Neuronal stem cell (in vitro differentiated cells): ENCODE results near the gene FAS.
A peak's percentile ranks its signal among the peaks of the same experiment; 100 is the strongest.

Source experiments
- DNase-seq: peaks from one replicate; pipeline ENCODE4 v3.0.0-alpha.2; 2013; ENCODE audit warnings: low spot score
- H2AFZ ChIP-seq: one replicate; pipeline ENCODE4 v1.6.1; 2013; ENCODE audit warnings: mild to moderate bottlenecking, low read length, inconsistent platforms
- H2AK5ac ChIP-seq: 2 replicates; pipeline ENCODE4 v1.6.1; 2013; ENCODE audit warnings: low read depth, mild to moderate bottlenecking, inconsistent platforms, low read length, moderate library complexity, mixed read lengths
- H2BK120ac ChIP-seq: 2 replicates; pipeline ENCODE4 v1.6.1; 2013; ENCODE audit warnings: low read depth, mild to moderate bottlenecking, inconsistent platforms, low read length, moderate library complexity, mixed read lengths
- H2BK12ac ChIP-seq: one replicate; pipeline ENCODE4 v1.6.1; 2013; ENCODE audit warnings: low read length, inconsistent platforms
- H2BK15ac ChIP-seq: 2 replicates; pipeline ENCODE4 v1.6.1; 2013; ENCODE audit warnings: mild to moderate bottlenecking, low read length, inconsistent platforms, mixed read lengths
- H2BK5ac ChIP-seq: one replicate; pipeline ENCODE4 v1.6.1; 2013; ENCODE audit warnings: inconsistent platforms, mild to moderate bottlenecking, low read length, moderate library complexity
- H3K14ac ChIP-seq: one replicate; pipeline ENCODE4 v1.6.1; 2013; ENCODE audit warnings: low read length, inconsistent platforms
- H3K18ac ChIP-seq: 2 replicates; pipeline ENCODE4 v1.6.1; 2013; ENCODE audit warnings: low read length, inconsistent platforms
- H3K23ac ChIP-seq: 2 replicates; pipeline ENCODE4 v1.6.1; 2013; ENCODE audit warnings: low read depth, mild to moderate bottlenecking, mixed read lengths, low read length, inconsistent platforms; ENCODE audit not compliant: poor library complexity
- H3K27ac ChIP-seq: replicated peaks from 3 replicates; pipeline ENCODE4 v1.5.1; 2013; ENCODE audit warnings: low read length, inconsistent platforms
- H3K27me3 ChIP-seq, 3 experiments: 2 replicates each; pipeline ENCODE4 v1.6.1; 2013; ENCODE audit warnings: low read length in 3 of 3, mild to moderate bottlenecking in 2 of 3, inconsistent platforms in 1 of 3, low read depth in 1 of 3, mixed read lengths in 1 of 3, moderate library complexity in 1 of 3; ENCODE audit not compliant: control insufficient read depth in 3 of 3, insufficient read depth in 3 of 3
- H3K36me3 ChIP-seq, 2 donors: replicated peaks in 1 of 2; 2 replicates each; pipeline ENCODE4 v1.6.1; 2013; ENCODE audit warnings: low read length in 2 of 2; ENCODE audit not compliant: control insufficient read depth in 2 of 2, insufficient read depth in 2 of 2
- H3K4ac ChIP-seq: 2 replicates; pipeline ENCODE4 v1.6.1; 2013; ENCODE audit warnings: inconsistent platforms, mild to moderate bottlenecking, low read length, moderate library complexity
- H3K4me1 ChIP-seq, 2 donors: 1 replicate in 1 of 2; 2 replicates in 1 of 2; pipeline ENCODE4 v1.6.1; 2013; ENCODE audit warnings: low read length in 2 of 2, low read depth in 1 of 2; ENCODE audit not compliant: control insufficient read depth in 2 of 2, insufficient read depth in 1 of 2
- H3K4me2 ChIP-seq: one replicate; pipeline ENCODE4 v1.6.1; 2013; ENCODE audit warnings: mild to moderate bottlenecking, low read length, inconsistent platforms; ENCODE audit not compliant: insufficient read depth, poor library complexity, severe bottlenecking
- H3K4me3 ChIP-seq, 2 donors: 2 replicates each; pipeline ENCODE4 v1.5.1; 2013; ENCODE audit warnings: low read length in 2 of 2, mild to moderate bottlenecking in 2 of 2, inconsistent platforms in 1 of 2, moderate library complexity in 1 of 2
- H3K79me1 ChIP-seq: one replicate; pipeline ENCODE4 v1.6.1; 2013; ENCODE audit warnings: low read depth, mild to moderate bottlenecking, inconsistent platforms, low read length, moderate library complexity
- H3K9ac ChIP-seq: one replicate; pipeline ENCODE4 v1.6.1; 2013; ENCODE audit warnings: mild to moderate bottlenecking, low read depth, low read length, inconsistent platforms; ENCODE audit not compliant: poor library complexity
- H3K9me3 ChIP-seq, 2 donors: replicated peaks in 1 of 2; 2 replicates each; pipeline versions ENCODE3 to v1.6.1; 2013; ENCODE audit warnings: low read length in 2 of 2, mild to moderate bottlenecking in 2 of 2, inconsistent platforms in 1 of 2, low read depth in 1 of 2, mixed read lengths in 1 of 2, moderate library complexity in 1 of 2; ENCODE audit not compliant: control insufficient read depth in 2 of 2, insufficient read depth in 1 of 2
- H4K8ac ChIP-seq: one replicate; pipeline ENCODE4 v1.6.1; 2013; ENCODE audit warnings: low read depth, mild to moderate bottlenecking, inconsistent platforms, low read length, moderate library complexity
- H4K91ac ChIP-seq: one replicate; pipeline ENCODE4 v1.6.1; 2013; ENCODE audit warnings: low read length, low read depth, mild to moderate bottlenecking, inconsistent platforms; ENCODE audit not compliant: poor library complexity
- WGBS, 2 donors: extraction: QIAGEN DNeasy Blood & Tissue Kit; methylation state at CpG; one replicate each; pipeline ENCODE4 v1.1.7; 2013; ENCODE audit warnings: missing lambda C conversion rate in 2 of 2, mixed read lengths in 1 of 2; ENCODE audit not compliant: insufficient read length in 2 of 2, insufficient replicate concordance in 1 of 2; ENCODE audit errors: extremely low coverage in 2 of 2; 5-methylcytosine and 5-hydroxymethylcytosine counted together

The FAS gene

DNA sequence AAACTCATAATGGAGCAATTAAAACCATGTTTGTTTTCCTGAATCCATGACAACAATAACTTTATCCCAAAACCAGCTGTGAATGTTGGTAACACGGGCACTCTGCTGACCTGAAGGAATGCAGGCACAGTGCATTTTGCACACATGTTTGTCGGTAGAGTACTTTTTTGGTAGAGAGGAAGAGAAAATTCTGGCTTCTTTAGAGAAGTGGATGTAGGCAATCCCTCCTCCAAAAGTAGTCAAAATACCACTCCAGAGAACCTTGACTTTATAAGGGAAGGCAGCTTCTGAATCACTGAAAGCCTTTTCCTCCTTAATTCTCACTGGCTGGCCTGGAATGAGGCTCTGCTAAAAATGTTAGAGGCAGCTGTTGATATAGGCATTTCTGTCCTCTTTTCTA, 22.2 kb upstream of the FAS start:
- H3K79me1 ChIP-seq: no peaks in the 10 kb centered on the region
- H3K36me3 ChIP-seq: no peaks in the 10 kb centered on the region
- no peaks in the 10 kb centered on the region for H3K9me3 ChIP-seq
- H2BK5ac ChIP-seq: no peak overlapping the region
- no peak overlapping the region for H3K4me2 ChIP-seq
- DNase-seq: no peak
- no peak overlapping the region for H3K4ac ChIP-seq
- H3K4me3 ChIP-seq: no peak overlapping the region
- no peaks in the 10 kb centered on the region for H3K27me3 ChIP-seq
- no peak overlapping the region for H3K18ac ChIP-seq
- WGBS, 2 donors: no CpG with 5 or more reads among the region's 2 CpGs
- no peak overlapping the region for H3K9ac ChIP-seq
- H2BK15ac ChIP-seq: no peak overlapping the region
- H3K27ac ChIP-seq: no peak overlapping the region
- H4K8ac ChIP-seq: no peak overlapping the region
- H2AFZ ChIP-seq: no peak overlapping the region
- no peak overlapping the region for H4K91ac ChIP-seq
- H3K23ac ChIP-seq: no peak overlapping the region
- no peak overlapping the region for H2BK120ac ChIP-seq
- no peak overlapping the region for H3K14ac ChIP-seq
- no peak overlapping the region for H2AK5ac ChIP-seq
- no peak overlapping the region for H2BK12ac ChIP-seq
- no peaks in the 10 kb centered on the region for H3K4me1 ChIP-seq

DNA sequence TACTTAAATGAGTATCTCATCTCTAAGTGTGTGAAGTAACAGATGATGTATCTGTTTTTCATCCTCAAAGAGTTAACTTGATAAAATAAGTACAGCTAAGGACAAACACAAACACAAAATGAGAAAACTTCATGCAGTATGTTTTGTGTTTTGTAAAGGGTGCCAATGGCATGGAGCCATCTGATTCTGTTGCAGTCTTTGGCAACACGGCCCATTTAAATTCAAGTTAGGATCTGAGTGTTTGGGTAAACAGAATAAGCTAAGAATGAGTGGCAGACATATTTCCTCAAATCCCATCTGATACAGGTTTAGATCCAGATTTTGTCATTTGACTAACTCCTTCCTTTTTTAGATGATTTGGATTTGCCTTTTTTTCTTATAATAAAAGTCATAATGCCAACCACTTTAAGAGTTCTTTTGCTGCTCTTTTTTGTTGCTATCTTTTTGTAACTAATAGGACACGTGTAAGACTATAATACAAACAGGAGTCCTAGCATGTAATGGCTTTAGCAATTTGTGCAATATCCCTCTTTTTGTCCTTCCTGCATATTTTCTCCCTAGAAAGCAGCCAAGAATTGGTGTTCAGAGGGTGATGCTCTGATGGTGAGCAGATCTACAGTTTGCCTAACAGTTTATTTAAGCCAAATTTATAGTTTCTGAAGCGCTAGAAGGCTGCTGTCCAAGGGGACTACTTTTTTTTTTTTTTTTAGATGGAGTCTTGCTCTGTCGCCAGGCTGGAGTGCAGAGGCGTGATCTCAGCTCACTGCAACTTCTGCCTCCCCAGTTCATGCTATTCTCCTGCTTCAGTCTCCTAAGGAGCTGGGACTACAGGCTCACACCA, 19.2 kb upstream of the FAS start:
- Histone ChIP-seq H2AFZ (no peak overlapping the region), H3K14ac (no peak overlapping the region), H2BK15ac (no peak overlapping the region), H2BK12ac (no peak overlapping the region), H3K9ac (no peak overlapping the region), H2BK5ac (no peak overlapping the region), H3K9me3 (no peaks in the 10 kb centered on the region), H3K36me3 (no peaks in the 10 kb centered on the region), H4K91ac (no peak overlapping the region), H3K79me1 (no peaks in the 10 kb centered on the region), H2AK5ac (no peak overlapping the region), H4K8ac (no peak overlapping the region), H3K18ac (no peak overlapping the region), H3K4me1 (no peaks in the 10 kb centered on the region), H3K4ac (no peak overlapping the region), H3K23ac (no peak overlapping the region), H3K4me2 (no peak overlapping the region), H3K27ac (no peak overlapping the region), H3K27me3 (no peaks in the 10 kb centered on the region), H2BK120ac (no peak overlapping the region), H3K4me3 (no peak overlapping the region)
- no CpG with 5 or more reads among the region's 5 CpGs for WGBS, 2 donors
- no peak for DNase-seq

DNA sequence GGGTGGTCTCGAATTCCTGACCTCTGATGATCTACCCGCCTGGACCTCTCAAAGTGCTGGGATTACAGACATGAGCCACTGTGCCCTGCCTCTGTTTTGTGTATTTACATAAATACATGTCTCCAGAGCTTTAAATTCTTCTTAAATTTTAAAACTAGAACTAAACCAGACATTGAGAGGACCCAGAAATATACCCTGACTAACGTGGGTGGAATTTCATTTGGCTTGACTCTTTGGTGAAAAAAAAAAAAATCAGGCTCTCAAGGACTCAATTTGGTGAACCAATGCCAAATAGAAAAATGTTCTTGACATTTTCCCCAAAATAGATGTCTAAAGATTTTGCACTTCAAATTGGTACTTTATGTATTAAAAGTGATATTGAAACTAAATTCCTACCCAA, 16.6 kb upstream of the FAS start:
- WGBS, 2 donors: no CpG with 5 or more reads among the region's 3 CpGs
- H3K4ac ChIP-seq: no peak overlapping the region
- H3K18ac ChIP-seq: no peak overlapping the region
- no peak overlapping the region for H3K23ac ChIP-seq
- no peaks in the 10 kb centered on the region for H3K27me3 ChIP-seq
- DNase-seq: no peak
- H2BK120ac ChIP-seq: no peak overlapping the region
- H3K4me2 ChIP-seq: no peak overlapping the region
- no peak overlapping the region for H4K8ac ChIP-seq
- no peak overlapping the region for H4K91ac ChIP-seq
- no peak overlapping the region for H2BK5ac ChIP-seq
- H3K79me1 ChIP-seq: no peaks in the 10 kb centered on the region
- H3K9me3 ChIP-seq: no peaks in the 10 kb centered on the region
- no peak overlapping the region for H3K4me3 ChIP-seq
- no peak overlapping the region for H2BK15ac ChIP-seq
- H2BK12ac ChIP-seq: no peak overlapping the region
- H3K9ac ChIP-seq: no peak overlapping the region
- no peak overlapping the region for H2AFZ ChIP-seq
- no peaks in the 10 kb centered on the region for H3K4me1 ChIP-seq
- no peaks in the 10 kb centered on the region for H3K36me3 ChIP-seq
- H3K14ac ChIP-seq: no peak overlapping the region
- no peak overlapping the region for H3K27ac ChIP-seq
- H2AK5ac ChIP-seq: no peak overlapping the region

- no peaks in the 10 kb centered on the region for H3K27me3 ChIP-seq
- H3K4me2 ChIP-seq: no peak overlapping the region
- no peak overlapping the region for H2BK15ac ChIP-seq
- H3K79me1 ChIP-seq: no peaks in the 10 kb centered on the region
- H2AK5ac ChIP-seq: no peak overlapping the region
- WGBS, 2 donors: no CpG with 5 or more reads among the region's 7 CpGs
- H4K8ac ChIP-seq: no peak overlapping the region
- no peak overlapping the region for H3K4ac ChIP-seq
- H3K9me3 ChIP-seq: no peaks in the 10 kb centered on the region
- no peak overlapping the region for H2BK5ac ChIP-seq
- H2AFZ ChIP-seq: peak overlapping the region; percentile 52
- H3K18ac ChIP-seq: no peak overlapping the region
- no peak overlapping the region for H4K91ac ChIP-seq
- no peak overlapping the region for H2BK12ac ChIP-seq
- H3K9ac ChIP-seq: no peak overlapping the region
- no peak overlapping the region for H3K14ac ChIP-seq
- no peak for DNase-seq
- no peak overlapping the region for H3K27ac ChIP-seq
- H3K4me3 ChIP-seq: no peak overlapping the region
- no peaks in the 10 kb centered on the region for H3K4me1 ChIP-seq
- no peaks in the 10 kb centered on the region for H3K36me3 ChIP-seq
- no peak overlapping the region for H3K23ac ChIP-seq
- no peak overlapping the region for H2BK120ac ChIP-seq
Observed at GRCh38 chr10:88974446-88975376, 15.9 kb upstream of the FAS start.
